ENCODE results near the gene CUZD1.

- TF ChIP-seq CTCF (conservative IDR thresholded peaks at IDR 0.05 in 1 of 2, IDR thresholded peaks at IDR 0.05 in 1 of 2; ENCODE audit: low read depth in 1 of 2, low read length in 2 of 2) = no peak
- no peak for TF ChIP-seq EZH2 (IDR thresholded peaks at IDR 0.05; ENCODE audit: low read length, missing control alignments)
These were observed 43.4 kb downstream of the CUZD1 start for GRCh38 chr10:122802282-122802681.

All from fibroblast of lung (primary cell).